Measurements from ENCODE around the gene OR2C1. TPM values are rescaled to one million over a fixed set of nuclear protein-coding genes. Genes with fewer than 3 reads are reported as not detected.
A peak's percentile ranks its signal among the peaks of the same experiment; 100 is the strongest.

The OR2C1 gene
- total and polyA plus RNA-seq, 12 donors: 0.14 to 0.44 (median 0.29) TPM; not detected in 6

GRCh38 chr16:3356118-3356517, 429 bp downstream of the OR2C1 start:
- WGBS, 4 donors: 73 to 83% (median 78%) methylated on average over 7 to 10 of the region's 10 CpGs
- Histone ChIP-seq H3K36me3 (replicated peaks in 1 of 2) (no peaks in the 10 kb centered on the region), H3K27me3 (no peaks in the 10 kb centered on the region), H3K27ac (no peak overlapping the region), H3K9me3 (replicated peaks in 1 of 3) (no peaks in the 10 kb centered on the region), H3K4me3 (no peak overlapping the region), H3K4me1 (replicated peaks in 1 of 2) (no peaks in the 10 kb centered on the region)
- no peak for TF ChIP-seq CTCF (IDR thresholded peaks at IDR 0.05)
- no peak for TF ChIP-seq POLR2A (IDR thresholded peaks at IDR 0.05)
- intact Hi-C loops (cut with DNase I): no loop called here
- no peak for DNase-seq

GRCh38 chr16:3358871-3359270, 3.2 kb downstream of the OR2C1 start:
- TF ChIP-seq POLR2A (IDR thresholded peaks at IDR 0.05) (no peak), CTCF (IDR thresholded peaks at IDR 0.05) (no peak)
- DNase-seq: no peak
- Histone ChIP-seq H3K4me1 (replicated peaks in 1 of 2) (no peaks in the 10 kb centered on the region), H3K36me3 (replicated peaks in 1 of 2) (no peaks in the 10 kb centered on the region), H3K27ac (no peak overlapping the region), H3K4me3 (no peak overlapping the region), H3K27me3 (peaks cover 5% of the 10 kb centered on the region), H3K9me3 (replicated peaks in 1 of 3) (no peaks in the 10 kb centered on the region)
- 13 to 26% (median 18%) methylated on average over 1 of the region's 1 CpG for WGBS, 4 donors
- intact Hi-C loops (cut with DNase I): no loop called here

DNA sequence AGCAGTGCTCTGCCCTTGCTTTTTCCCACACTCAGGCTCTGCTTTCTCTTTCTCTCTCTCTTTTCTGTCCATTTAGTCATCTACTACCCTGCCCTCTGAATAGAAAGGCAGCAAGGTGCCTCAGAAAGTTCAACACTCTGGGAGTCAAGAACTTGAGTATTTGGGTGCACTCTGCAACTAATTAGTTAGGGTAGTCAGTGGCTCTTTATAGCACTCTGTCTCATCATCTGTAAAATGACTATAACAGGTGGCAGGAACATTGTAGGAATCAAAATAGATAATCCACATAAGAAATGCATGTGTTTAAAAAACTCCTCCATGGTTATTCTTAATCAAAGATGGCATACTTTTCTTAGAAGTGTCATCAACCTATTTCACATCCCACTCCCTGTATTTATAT, 7.2 kb downstream of the OR2C1 start:
- TF ChIP-seq POLR2A (IDR thresholded peaks at IDR 0.05) (no peak), CTCF (IDR thresholded peaks at IDR 0.05) (no peak)
- intact Hi-C loops (cut with DNase I): no loop called here

GRCh38 chr16:3363793-3364192, 8.1 kb downstream of the OR2C1 start:
- Histone ChIP-seq H3K9me3 (replicated peaks in 1 of 3) (no peaks in the 10 kb centered on the region), H3K4me3 (no peak overlapping the region), H3K27me3 (peaks cover 5% of the 10 kb centered on the region), H3K4me1 (replicated peaks in 1 of 2) (no peaks in the 10 kb centered on the region), H3K27ac (no peak overlapping the region), H3K36me3 (replicated peaks in 1 of 2) (no peaks in the 10 kb centered on the region)
- no peak for DNase-seq
- intact Hi-C loops (cut with DNase I): no loop called here
- TF ChIP-seq POLR2A (IDR thresholded peaks at IDR 0.05): no peak
- 89 to 93% (median 92%) methylated on average over 7 of the region's 7 CpGs for WGBS, 4 donors

More for the DNA sequence above, 7.2 kb downstream of the OR2C1 start:
- no peaks in the 10 kb centered on the region for H3K9me3 ChIP-seq (replicated peaks in 1 of 3)
- peaks cover 5% of the 10 kb centered on the region for H3K27me3 ChIP-seq
- no peaks in the 10 kb centered on the region for H3K4me1 ChIP-seq (replicated peaks in 1 of 2)
- H3K36me3 ChIP-seq (replicated peaks in 1 of 2): no peaks in the 10 kb centered on the region
- no peak for DNase-seq
- H3K4me3 ChIP-seq: no peak overlapping the region
- no peak overlapping the region for H3K27ac ChIP-seq

GRCh38 chr16:3364774-3365427, 9.2 kb downstream of the OR2C1 start:
- Histone ChIP-seq H3K4me3 (peak overlapping the region in 2 of 4 donors; percentile 20 to 55), H3K27me3 (peaks cover 5% of the 10 kb centered on the region), H3K36me3 (replicated peaks in 1 of 2) (no peaks in the 10 kb centered on the region), H3K9me3 (replicated peaks in 1 of 3) (no peaks in the 10 kb centered on the region), H3K4me1 (replicated peaks in 1 of 2) (no peaks in the 10 kb centered on the region), H3K27ac (peak overlapping the region in 4 of 5 donors; percentile 67 to 90 (median 78))
- 7 to 24% (median 16%) methylated on average over 24 to 42 of the region's 42 CpGs for WGBS, 4 donors
- peak in 1 of 6 experiments; percentile 11 for TF ChIP-seq CTCF (IDR thresholded peaks at IDR 0.05)
- peak; percentile 23 to 78 for TF ChIP-seq POLR2A (IDR thresholded peaks at IDR 0.05)
- DNase-seq: peak; percentile 91 to 97 (median 94)
- intact Hi-C loops (cut with DNase I): no loop called here
